Brain microvascular endothelial cell (primary cell): ENCODE data around the gene TMEM184A.

Source experiments
- DNase-seq: peaks from one replicate; pipeline ENCODE4 v3.0.0-alpha.2; 2020
- H3K27ac ChIP-seq: fragments of 250-450 bp; sonication (Bioruptor Pico); 2 replicates; pipeline ENCODE4 v1.5.1; 2020; ENCODE audit warnings: mild to moderate bottlenecking, moderate library complexity
- H3K27me3 ChIP-seq: fragments of 250-450 bp; sonication (Bioruptor Pico); replicated peaks from 2 replicates; pipeline ENCODE4 v1.5.1; 2020; ENCODE audit warnings: mild to moderate bottlenecking
- H3K36me3 ChIP-seq: fragments of 250-450 bp; sonication (Bioruptor Pico); replicated peaks from 2 replicates; pipeline ENCODE4 v1.5.1; 2020; ENCODE audit warnings: mild to moderate bottlenecking
- H3K4me3 ChIP-seq: 2 replicates; pipeline ENCODE4 v1.5.1; 2011; ENCODE audit warnings: low read depth, mild to moderate bottlenecking, control low read depth, low read length, moderate library complexity
- in situ Hi-C: cut with HindIII; loops from 2 replicates; pipeline ENCODE4 v1.10.0; 2017; ENCODE audit warnings: low sequenced_read_pairs, low pct_ligation_motif_present
- TF ChIP-seq, protein P1 (sequence below): IDR thresholded peaks from 2 replicates; pipeline ENCODE4 v1.5.1; 2011; ENCODE audit warnings: low read depth, mild to moderate bottlenecking, moderate library complexity, low read length, control low read depth, inconsistent platforms; ENCODE audit errors: missing control alignments

The TMEM184A gene

DNA sequence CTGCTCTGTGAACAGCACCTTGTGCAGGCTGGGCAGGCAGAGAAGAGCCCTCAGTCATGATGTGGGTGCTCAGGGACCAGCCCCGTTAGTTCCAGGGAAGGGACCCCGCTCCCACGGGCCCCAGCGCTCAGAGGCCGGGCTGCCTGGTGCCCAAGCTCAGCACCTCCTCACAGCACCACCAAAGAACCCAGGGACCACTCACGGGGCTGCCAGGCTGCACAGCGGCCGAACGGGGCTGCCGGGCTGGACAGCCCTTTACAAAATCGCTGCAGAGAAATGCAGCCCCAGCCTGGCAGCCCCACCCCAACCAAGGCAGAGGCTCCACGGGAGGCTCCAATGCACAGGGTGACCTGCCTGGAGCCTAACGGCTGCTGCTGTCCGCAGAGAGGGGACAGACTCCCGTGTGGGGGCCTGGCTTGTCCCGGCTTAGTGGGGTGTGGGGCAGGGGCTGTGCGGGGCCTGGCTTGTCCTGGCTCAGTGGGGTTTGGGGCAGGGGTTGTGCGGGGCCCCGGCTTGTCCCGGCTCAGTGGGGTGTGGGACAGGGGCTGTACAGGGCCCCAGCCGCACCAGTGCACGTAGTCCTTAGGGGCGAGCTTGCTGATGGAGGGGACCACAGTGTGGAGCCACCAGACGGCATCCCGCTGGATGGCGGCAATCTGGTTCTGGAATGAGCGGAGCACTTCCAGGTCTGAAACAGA, 61.0 kb downstream of the TMEM184A start:
- peaks cover 37% of the 10 kb centered on the region for H3K36me3 ChIP-seq

DNA sequence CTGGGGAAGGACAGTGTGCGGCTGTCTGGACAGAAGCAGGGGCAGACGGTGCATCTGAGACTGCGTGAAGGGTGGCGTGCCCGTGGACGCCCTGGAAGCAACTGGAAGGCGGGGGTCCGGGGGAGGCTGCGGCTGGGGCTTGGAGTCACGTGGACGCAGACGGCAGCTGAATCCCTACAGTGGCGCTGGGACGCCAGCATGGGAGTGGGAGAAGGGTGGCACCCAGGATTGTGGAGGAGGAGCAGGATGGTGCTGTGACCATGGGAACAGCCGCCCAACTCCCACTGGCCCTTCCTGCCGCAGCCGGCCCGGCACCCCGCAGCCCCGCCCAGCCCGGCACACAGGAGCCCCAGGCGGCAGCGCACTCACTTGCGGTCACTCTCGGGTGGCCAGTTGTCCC, 61.6 kb downstream of the TMEM184A start:
- peaks cover 33% of the 10 kb centered on the region for H3K36me3 ChIP-seq
- no peaks in the 10 kb centered on the region for H3K27me3 ChIP-seq
- no peak overlapping the region for H3K4me3 ChIP-seq
- H3K27ac ChIP-seq = no peak overlapping the region
- TF ChIP-seq, protein P1, sequence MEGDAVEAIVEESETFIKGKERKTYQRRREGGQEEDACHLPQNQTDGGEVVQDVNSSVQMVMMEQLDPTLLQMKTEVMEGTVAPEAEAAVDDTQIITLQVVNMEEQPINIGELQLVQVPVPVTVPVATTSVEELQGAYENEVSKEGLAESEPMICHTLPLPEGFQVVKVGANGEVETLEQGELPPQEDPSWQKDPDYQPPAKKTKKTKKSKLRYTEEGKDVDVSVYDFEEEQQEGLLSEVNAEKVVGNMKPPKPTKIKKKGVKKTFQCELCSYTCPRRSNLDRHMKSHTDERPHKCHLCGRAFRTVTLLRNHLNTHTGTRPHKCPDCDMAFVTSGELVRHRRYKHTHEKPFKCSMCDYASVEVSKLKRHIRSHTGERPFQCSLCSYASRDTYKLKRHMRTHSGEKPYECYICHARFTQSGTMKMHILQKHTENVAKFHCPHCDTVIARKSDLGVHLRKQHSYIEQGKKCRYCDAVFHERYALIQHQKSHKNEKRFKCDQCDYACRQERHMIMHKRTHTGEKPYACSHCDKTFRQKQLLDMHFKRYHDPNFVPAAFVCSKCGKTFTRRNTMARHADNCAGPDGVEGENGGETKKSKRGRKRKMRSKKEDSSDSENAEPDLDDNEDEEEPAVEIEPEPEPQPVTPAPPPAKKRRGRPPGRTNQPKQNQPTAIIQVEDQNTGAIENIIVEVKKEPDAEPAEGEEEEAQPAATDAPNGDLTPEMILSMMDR = no peak
- in situ Hi-C loops = no loop called here
- no peak for DNase-seq

More for the DNA sequence above, 61.0 kb downstream of the TMEM184A start:
- Histone ChIP-seq H3K27ac (no peak overlapping the region), H3K27me3 (no peaks in the 10 kb centered on the region), H3K4me3 (no peak overlapping the region)
- TF ChIP-seq, protein P1 = no peak
- no peak for DNase-seq
- in situ Hi-C loops = no loop called here

DNA sequence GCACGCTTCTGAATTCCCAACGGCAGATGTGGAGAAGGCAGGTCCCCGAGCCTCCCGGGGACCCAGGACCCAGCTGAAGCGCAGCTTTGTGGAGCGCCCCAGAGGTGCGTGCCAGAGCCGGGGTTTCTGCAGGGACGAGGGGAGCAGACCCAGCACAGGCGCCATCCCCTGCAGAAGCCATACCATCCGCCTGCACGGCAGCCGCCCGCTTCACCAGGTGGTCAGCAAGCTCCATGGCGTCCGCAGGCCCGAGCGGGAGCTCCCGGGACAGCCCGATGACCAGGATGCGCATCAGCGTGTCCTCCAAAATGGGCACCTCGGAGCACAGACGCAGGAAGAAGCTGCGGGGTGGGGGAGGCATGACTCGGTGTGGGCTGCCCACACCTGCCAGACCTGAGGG, 62.4 kb downstream of the TMEM184A start:
- no peaks in the 10 kb centered on the region for H3K27me3 ChIP-seq
- H3K36me3 ChIP-seq = peaks cover 40% of the 10 kb centered on the region
- in situ Hi-C loops = no loop called here
- H3K4me3 ChIP-seq = no peak overlapping the region
- TF ChIP-seq, protein P1 = no peak
- H3K27ac ChIP-seq = no peak overlapping the region
- no peak for DNase-seq

DNA sequence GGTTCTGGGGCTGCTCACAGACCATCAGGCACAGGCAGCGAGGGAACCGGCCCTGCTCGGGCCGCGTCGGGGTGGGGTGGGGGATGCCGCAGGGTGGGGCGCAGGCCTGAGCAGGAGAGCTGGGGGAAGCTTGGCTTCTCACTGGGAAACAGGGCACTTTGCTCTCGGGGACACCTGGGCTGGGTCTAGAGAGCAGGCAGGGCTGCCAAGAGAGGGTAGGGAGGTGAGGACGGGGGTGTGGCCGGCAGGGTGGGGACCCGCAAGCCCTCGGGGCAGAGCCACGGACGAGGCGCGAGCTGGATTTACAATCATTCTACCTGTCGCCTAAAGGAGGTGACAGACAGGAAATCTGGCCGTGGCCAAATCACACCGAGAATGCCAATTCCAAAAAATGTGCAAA, 62.9 kb downstream of the TMEM184A start:
- no peak for DNase-seq
- Histone ChIP-seq H3K36me3 (peaks cover 41% of the 10 kb centered on the region), H3K4me3 (no peak overlapping the region), H3K27me3 (no peaks in the 10 kb centered on the region), H3K27ac (no peak overlapping the region)
- in situ Hi-C loops = no loop called here
- TF ChIP-seq, protein P1 = no peak

DNA sequence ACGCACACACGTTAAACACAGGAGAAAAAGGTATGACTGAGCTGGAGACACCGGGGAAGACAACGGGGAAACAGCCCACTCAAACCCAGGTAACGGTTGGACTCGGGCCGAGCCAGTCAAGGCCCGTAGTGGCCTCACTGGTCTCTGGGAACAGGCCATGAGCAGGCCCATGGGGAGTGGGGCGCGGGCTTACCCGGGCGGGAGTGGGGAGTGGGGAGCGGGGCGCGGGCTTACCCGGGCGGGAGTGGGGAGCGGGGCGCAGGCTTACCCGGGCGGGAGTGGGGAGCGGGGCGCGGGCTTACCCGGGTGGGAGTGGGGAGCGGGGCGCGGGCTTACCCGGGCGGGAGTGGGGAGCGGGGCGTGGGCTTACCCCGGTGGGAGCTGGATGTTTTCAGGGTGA, 63.4 kb downstream of the TMEM184A start:
- no peak overlapping the region for H3K4me3 ChIP-seq
- H3K27me3 ChIP-seq = no peaks in the 10 kb centered on the region
- TF ChIP-seq, protein P1 = no peak
- in situ Hi-C loops = no loop called here
- no peak overlapping the region for H3K27ac ChIP-seq
- peaks cover 41% of the 10 kb centered on the region for H3K36me3 ChIP-seq
- no peak for DNase-seq
